IgD-negative memory B cell (primary cell): ENCODE measurements around the gene PRKCH. TPM values are rescaled to one million over a fixed set of nuclear protein-coding genes. Genes with fewer than 3 reads are reported as not detected.

Source experiments
- H3K27ac Mint-ChIP-seq, 3 donors: one replicate each; pipeline ENCODE4 v1.8.0; 2020 to 2022; ENCODE audit warnings: mild to moderate bottlenecking in 3 of 3, mixed read lengths in 3 of 3, moderate library complexity in 1 of 3
- H3K27me3 Mint-ChIP-seq: one replicate; pipeline ENCODE4 v1.8.0; 2021; ENCODE audit warnings: mixed read lengths
- H3K36me3 Mint-ChIP-seq: one replicate; pipeline ENCODE4 v1.8.0; 2020; ENCODE audit warnings: mild to moderate bottlenecking, mixed read lengths
- H3K4me1 Mint-ChIP-seq, 3 donors: one replicate each; pipeline ENCODE4 v1.8.0; 2020 to 2022; ENCODE audit warnings: mixed read lengths in 3 of 3, mild to moderate bottlenecking in 1 of 3
- H3K4me3 Mint-ChIP-seq, 4 donors: one replicate each; pipeline ENCODE4 v1.8.0; 2020 to 2022; ENCODE audit warnings: mild to moderate bottlenecking in 4 of 4, mixed read lengths in 4 of 4, moderate library complexity in 3 of 4
- H3K9me3 Mint-ChIP-seq, 3 donors: one replicate each; pipeline ENCODE4 v1.8.0; 2020 to 2021; ENCODE audit warnings: mixed read lengths in 3 of 3, mild to moderate bottlenecking in 1 of 3
- polyA plus RNA-seq: library from polyadenylated mRNA; unstranded; fragments of 300-500 nt; fragmentation: Illumina TruSeq; gene quantifications from one replicate; pipeline ENCODE4 v1.2.3, GENCODE V29; 2021

Gene PRKCH
- polyA plus RNA-seq, 1 donor from 2014 or later = 9.6 TPM

GRCh38 chr14:61376314-61376713, 54.9 kb downstream of the PRKCH start:
- no peak overlapping the region for H3K4me3 Mint-ChIP-seq
- peaks cover 3% of the 10 kb centered on the region for H3K27me3 Mint-ChIP-seq
- H3K9me3 Mint-ChIP-seq = peaks cover 8 to 28% (median 21%) of the 10 kb centered on the region in 3 donors
- H3K27ac Mint-ChIP-seq = peak overlapping the region in 2 of 3 donors; percentile 25 to 61
- H3K4me1 Mint-ChIP-seq = peaks cover 0 to 11% (median 0%) of the 10 kb centered on the region in 3 donors
- H3K36me3 Mint-ChIP-seq = peaks cover 2% of the 10 kb centered on the region

DNA sequence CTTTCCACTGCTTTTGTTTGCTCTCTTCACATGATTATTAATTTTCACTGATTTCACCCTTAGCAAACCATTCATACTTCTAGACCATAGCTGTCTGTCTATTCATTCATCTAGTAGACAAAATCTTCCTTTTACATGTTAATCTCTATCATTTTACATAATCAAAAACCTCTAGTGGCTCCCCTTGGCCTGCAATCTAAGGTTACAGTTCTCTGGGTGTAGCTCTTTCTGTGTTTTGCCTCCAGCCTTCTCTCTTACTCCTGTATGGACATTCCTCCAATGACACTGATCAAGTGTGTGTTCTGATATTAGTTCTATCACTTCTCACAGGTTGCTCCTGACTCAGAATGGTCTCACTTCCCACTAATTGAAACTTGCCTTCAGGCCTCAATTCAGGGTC, 56.4 kb downstream of the PRKCH start:
- no peak overlapping the region for H3K4me3 Mint-ChIP-seq
- H3K36me3 Mint-ChIP-seq = peaks cover 2% of the 10 kb centered on the region
- peaks cover 0 to 11% (median 0%) of the 10 kb centered on the region in 3 donors for H3K4me1 Mint-ChIP-seq
- peaks cover 8 to 28% (median 21%) of the 10 kb centered on the region in 3 donors for H3K9me3 Mint-ChIP-seq
- peaks cover 4% of the 10 kb centered on the region for H3K27me3 Mint-ChIP-seq
- peak overlapping the region in 1 of 3 donors; percentile 60 for H3K27ac Mint-ChIP-seq

DNA sequence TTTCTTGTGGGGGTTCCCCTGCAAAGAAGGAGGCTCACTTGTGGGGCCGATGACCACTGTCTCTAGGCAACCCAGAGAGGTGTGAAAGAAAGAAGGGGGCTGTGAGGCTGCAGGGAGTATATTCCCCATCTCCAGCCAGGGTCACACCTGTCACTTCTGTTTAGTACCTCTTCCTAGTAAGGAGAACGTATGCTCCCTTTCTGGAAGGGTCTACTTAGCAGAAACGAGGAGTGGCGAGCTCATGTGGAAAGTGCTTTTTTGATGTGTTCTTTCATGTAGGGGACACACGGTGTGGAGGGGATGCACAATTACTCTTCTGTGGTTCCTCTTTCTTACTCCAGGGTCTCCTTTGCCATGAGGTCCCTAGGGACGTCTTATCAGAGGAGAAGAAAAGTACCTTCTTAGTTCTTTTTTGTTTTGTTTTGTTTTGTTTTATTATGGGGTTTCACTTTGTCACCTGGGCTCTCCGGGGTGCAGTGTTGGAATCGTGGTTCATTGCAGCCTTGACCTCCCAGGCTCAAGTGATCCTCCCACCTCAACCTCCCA, 58.3 kb downstream of the PRKCH start:
- peaks cover 0 to 11% (median 0%) of the 10 kb centered on the region in 3 donors for H3K4me1 Mint-ChIP-seq
- H3K9me3 Mint-ChIP-seq = peaks cover 6 to 23% (median 17%) of the 10 kb centered on the region in 3 donors
- H3K27me3 Mint-ChIP-seq = peaks cover 9% of the 10 kb centered on the region
- peak overlapping the region in 3 of 4 donors; percentile 2 to 57 (median 52) for H3K4me3 Mint-ChIP-seq
- peak overlapping the region in 1 of 3 donors; percentile 48 for H3K27ac Mint-ChIP-seq
- peaks cover 2% of the 10 kb centered on the region for H3K36me3 Mint-ChIP-seq

DNA sequence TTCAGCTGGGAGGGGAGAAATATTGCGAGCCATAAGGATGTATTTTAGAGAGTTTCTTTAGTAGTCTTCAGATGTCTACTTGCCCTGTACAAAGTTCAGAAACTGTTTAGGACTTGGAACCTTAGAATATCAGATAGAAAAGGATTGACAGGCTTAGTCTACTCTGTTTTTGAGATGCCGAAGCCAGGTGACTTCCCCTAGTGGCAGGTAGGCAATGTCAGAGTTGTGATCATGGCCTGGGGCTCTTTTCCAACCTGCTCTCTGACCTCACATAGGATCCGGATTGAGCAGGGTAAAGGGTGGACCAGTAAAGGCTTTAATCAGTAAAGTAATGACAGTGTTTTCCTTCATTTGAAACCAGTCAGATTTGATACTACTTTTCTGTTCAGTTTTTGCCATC, 59.6 kb downstream of the PRKCH start:
- Mint-ChIP-seq H3K4me1 (peaks cover 0 to 11% (median 0%) of the 10 kb centered on the region in 3 donors), H3K4me3 (no peak overlapping the region), H3K27me3 (peaks cover 9% of the 10 kb centered on the region), H3K27ac (peak overlapping the region in 1 of 3 donors; percentile 53), H3K36me3 (peaks cover 2% of the 10 kb centered on the region), H3K9me3 (peaks cover 4 to 14% (median 11%) of the 10 kb centered on the region in 3 donors)

DNA sequence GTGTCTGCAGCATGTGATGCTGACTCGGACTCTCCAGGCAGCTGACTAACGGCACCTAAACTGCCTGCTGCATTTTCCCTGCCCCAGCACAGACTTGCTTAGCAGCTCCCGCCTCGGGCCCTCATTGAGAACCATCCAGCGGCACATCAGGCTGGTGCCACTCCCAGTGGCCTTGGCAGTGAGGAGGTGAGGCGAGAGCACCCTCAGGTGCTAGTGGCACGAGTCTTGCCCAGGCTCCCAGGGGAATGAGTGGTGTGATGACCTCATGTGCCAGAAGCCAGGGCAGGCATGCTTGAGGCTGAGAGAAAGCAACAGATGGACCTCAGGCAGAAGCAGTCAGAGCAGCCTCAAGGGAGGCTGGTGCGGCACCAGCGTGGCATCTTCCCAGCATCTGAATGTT, 60.2 kb downstream of the PRKCH start:
- no peak overlapping the region for H3K27ac Mint-ChIP-seq
- H3K4me3 Mint-ChIP-seq = no peak overlapping the region
- peaks cover 2% of the 10 kb centered on the region for H3K36me3 Mint-ChIP-seq
- peaks cover 2 to 8% (median 8%) of the 10 kb centered on the region in 3 donors for H3K9me3 Mint-ChIP-seq
- peaks cover 9% of the 10 kb centered on the region for H3K27me3 Mint-ChIP-seq
- peaks cover 0 to 11% (median 0%) of the 10 kb centered on the region in 3 donors for H3K4me1 Mint-ChIP-seq

GRCh38 chr14:61382842-61383241, 61.5 kb downstream of the PRKCH start:
- H3K27ac Mint-ChIP-seq = no peak overlapping the region

DNA sequence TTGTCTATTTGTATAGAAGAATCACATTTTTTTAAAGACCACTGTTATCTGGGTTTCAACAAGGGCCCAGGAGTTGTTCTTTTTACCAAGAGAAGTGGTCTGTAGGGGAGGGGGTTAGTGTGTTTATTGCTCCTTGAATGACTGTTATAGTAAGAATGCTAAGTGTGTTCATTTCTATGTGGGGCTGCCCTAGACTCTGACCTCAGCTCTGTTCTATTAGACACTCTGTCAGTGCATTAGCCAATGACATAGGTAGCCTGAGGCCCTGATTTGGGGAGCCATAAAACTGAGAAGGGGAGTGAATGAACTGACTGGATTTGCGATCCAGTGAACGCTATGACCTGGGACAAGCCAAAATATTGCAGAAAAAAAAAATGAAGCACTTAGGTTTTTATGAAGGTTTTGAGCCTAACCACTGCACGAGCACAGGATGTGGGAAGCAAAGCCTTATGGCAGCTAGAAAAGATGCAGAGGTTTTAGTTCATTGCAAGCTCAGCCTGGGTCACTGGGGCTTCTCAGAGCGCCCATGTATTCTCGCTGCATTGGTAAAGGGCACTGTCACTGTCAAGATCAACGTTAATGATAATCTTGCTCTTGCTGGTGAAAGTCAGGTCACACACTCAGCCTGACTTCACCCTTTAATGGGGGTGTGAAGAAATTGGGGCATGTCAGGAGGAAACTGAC, 63.8 kb downstream of the PRKCH start:
- H3K36me3 Mint-ChIP-seq = no peaks in the 10 kb centered on the region
- H3K4me3 Mint-ChIP-seq = no peak overlapping the region
- peaks cover 9% of the 10 kb centered on the region for H3K27me3 Mint-ChIP-seq
- H3K9me3 Mint-ChIP-seq = no peaks in the 10 kb centered on the region
- H3K27ac Mint-ChIP-seq = no peak overlapping the region
- peaks cover 7 to 13% (median 7%) of the 10 kb centered on the region in 3 donors for H3K4me1 Mint-ChIP-seq

More at GRCh38 chr14:61382842-61383241, 61.5 kb downstream of the PRKCH start:
- Mint-ChIP-seq H3K27me3 (peaks cover 9% of the 10 kb centered on the region), H3K9me3 (no peaks in the 10 kb centered on the region), H3K4me3 (no peak overlapping the region), H3K4me1 (peaks cover 0 to 11% (median 0%) of the 10 kb centered on the region in 3 donors), H3K36me3 (no peaks in the 10 kb centered on the region)

GRCh38 chr14:61386173-61386772, 64.9 kb downstream of the PRKCH start:
- Mint-ChIP-seq H3K4me3 (no peak overlapping the region), H3K4me1 (peaks cover 8 to 15% (median 12%) of the 10 kb centered on the region in 3 donors), H3K27ac (no peak overlapping the region), H3K27me3 (peaks cover 7% of the 10 kb centered on the region), H3K9me3 (no peaks in the 10 kb centered on the region), H3K36me3 (no peaks in the 10 kb centered on the region)

GRCh38 chr14:61387076-61387475, 65.7 kb downstream of the PRKCH start:
- H3K27ac Mint-ChIP-seq = no peak overlapping the region
- no peak overlapping the region for H3K4me3 Mint-ChIP-seq
- peaks cover 5% of the 10 kb centered on the region for H3K27me3 Mint-ChIP-seq
- peaks cover 8 to 18% (median 12%) of the 10 kb centered on the region in 3 donors for H3K4me1 Mint-ChIP-seq
- H3K36me3 Mint-ChIP-seq = no peaks in the 10 kb centered on the region
- no peaks in the 10 kb centered on the region for H3K9me3 Mint-ChIP-seq

DNA sequence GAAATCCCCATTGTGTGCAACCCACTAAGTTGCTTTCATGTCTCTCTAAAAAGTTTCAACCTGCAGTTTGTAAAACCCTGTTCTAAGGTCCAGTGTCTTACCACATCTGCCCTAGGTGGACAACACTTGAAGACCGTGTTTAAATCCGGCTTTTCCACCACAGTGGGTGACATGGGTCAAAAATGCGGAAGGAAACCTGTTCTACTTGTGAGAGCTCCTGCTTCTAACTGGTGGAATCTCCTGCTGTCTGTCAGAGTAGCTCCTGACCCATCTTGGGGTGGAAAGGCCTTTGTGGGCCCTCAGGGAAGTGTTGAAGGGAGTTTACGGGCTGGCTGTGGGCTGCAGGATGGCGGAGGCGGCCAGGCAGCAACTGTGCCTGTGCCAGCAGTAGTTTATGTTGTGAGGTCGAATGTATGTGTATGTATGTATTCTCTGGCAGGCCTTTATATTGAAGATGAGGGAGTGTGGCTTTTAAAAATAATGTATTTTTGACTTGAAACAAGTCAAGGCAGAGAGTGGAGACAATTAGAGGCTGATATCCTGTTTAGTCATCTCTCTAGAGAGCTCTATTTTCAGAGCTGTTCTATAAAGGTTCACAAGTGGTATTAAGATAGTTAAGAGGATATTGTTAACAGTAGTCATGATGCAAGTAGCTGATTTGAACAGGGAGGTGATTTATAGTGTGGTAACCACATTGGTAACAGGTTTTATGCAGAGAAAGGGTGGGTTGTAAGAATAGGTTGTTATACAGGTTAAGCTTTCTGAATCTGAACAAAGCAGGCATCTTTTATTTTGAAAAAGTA, 67.0 kb downstream of the PRKCH start:
- Mint-ChIP-seq H3K27ac (peak overlapping the region in 2 of 3 donors; percentile 10 to 26), H3K4me3 (peak overlapping the region; percentile 3 to 58 (median 39)), H3K9me3 (no peaks in the 10 kb centered on the region), H3K4me1 (peaks cover 8 to 19% (median 12%) of the 10 kb centered on the region in 3 donors), H3K27me3 (peaks cover 9% of the 10 kb centered on the region), H3K36me3 (no peaks in the 10 kb centered on the region)

GRCh38 chr14:61388976-61389576, 67.7 kb downstream of the PRKCH start:
- peak overlapping the region in 1 of 3 donors; percentile 10 for H3K27ac Mint-ChIP-seq

GRCh38 chr14:61391119-61391518, 69.7 kb downstream of the PRKCH start:
- peak overlapping the region in 1 of 3 donors; percentile 60 for H3K27ac Mint-ChIP-seq

More at GRCh38 chr14:61388976-61389576, 67.7 kb downstream of the PRKCH start:
- peaks cover 8 to 19% (median 12%) of the 10 kb centered on the region in 3 donors for H3K4me1 Mint-ChIP-seq
- no peaks in the 10 kb centered on the region for H3K36me3 Mint-ChIP-seq
- no peaks in the 10 kb centered on the region for H3K9me3 Mint-ChIP-seq
- H3K4me3 Mint-ChIP-seq = peak overlapping the region in 1 of 4 donors; percentile 25
- H3K27me3 Mint-ChIP-seq = peaks cover 4% of the 10 kb centered on the region

DNA sequence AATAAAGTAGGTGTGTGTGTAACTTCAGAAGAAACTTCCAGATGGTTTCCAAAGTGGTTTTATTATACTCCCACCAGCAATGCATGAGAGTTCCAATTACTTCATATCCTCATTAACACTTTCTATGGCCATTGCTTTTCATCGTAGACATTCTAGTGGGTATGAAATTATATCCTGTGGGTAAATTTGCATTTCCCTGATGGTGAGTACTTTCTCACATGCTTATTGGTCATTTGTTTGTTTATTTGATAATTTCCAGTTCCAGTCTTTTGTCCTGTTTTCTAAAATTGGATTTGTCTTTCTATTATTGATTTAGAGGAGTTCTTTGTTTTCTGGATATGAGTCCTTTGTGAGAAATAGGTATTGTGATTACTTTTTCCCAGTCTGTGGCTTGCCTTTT, 70.9 kb downstream of the PRKCH start:
- H3K27ac Mint-ChIP-seq = no peak overlapping the region
- peaks cover 9% of the 10 kb centered on the region for H3K27me3 Mint-ChIP-seq
- H3K9me3 Mint-ChIP-seq = peaks cover 0 to 1% (median 0%) of the 10 kb centered on the region in 3 donors
- no peaks in the 10 kb centered on the region for H3K36me3 Mint-ChIP-seq
- no peak overlapping the region for H3K4me3 Mint-ChIP-seq
- peaks cover 8 to 19% (median 12%) of the 10 kb centered on the region in 3 donors for H3K4me1 Mint-ChIP-seq

More at GRCh38 chr14:61391119-61391518, 69.7 kb downstream of the PRKCH start:
- peaks cover 8 to 19% (median 12%) of the 10 kb centered on the region in 3 donors for H3K4me1 Mint-ChIP-seq
- peaks cover 0 to 1% (median 0%) of the 10 kb centered on the region in 3 donors for H3K9me3 Mint-ChIP-seq
- H3K27me3 Mint-ChIP-seq = peaks cover 9% of the 10 kb centered on the region
- no peaks in the 10 kb centered on the region for H3K36me3 Mint-ChIP-seq
- H3K4me3 Mint-ChIP-seq = no peak overlapping the region

- Mint-ChIP-seq H3K4me3 (no peak overlapping the region), H3K4me1 (peaks cover 2 to 10% (median 5%) of the 10 kb centered on the region in 3 donors), H3K9me3 (peaks cover 0 to 1% (median 0%) of the 10 kb centered on the region in 3 donors), H3K27me3 (peaks cover 9% of the 10 kb centered on the region), H3K27ac (no peak overlapping the region), H3K36me3 (no peaks in the 10 kb centered on the region)
These were observed 73.2 kb downstream of the PRKCH start for GRCh38 chr14:61394542-61394941.
